ENCODE data around the gene ANKRD23.

The ANKRD23 gene

GRCh38 chr2:96861074-96861473, 17.3 kb upstream of the ANKRD23 start:
- DNase-seq (ENCODE audit: insufficient read length, low spot score) (no peak), FAIRE-seq (no peak)
- TF ChIP-seq POLR2A (IDR thresholded peaks at IDR 0.05; ENCODE audit: low read depth, low read length) = no peak

- no peak for TF ChIP-seq POLR2A (IDR thresholded peaks at IDR 0.05; ENCODE audit: low read depth, low read length)
- DNase-seq (ENCODE audit: insufficient read length, low spot score) = no peak
- FAIRE-seq = no peak
Observed at GRCh38 chr2:96860065-96861029, 16.5 kb upstream of the ANKRD23 start.

- TF ChIP-seq POLR2A (IDR thresholded peaks at IDR 0.05; ENCODE audit: low read depth, low read length) = no peak
- no peak for DNase-seq (ENCODE audit: insufficient read length, low spot score)
- no peak for FAIRE-seq
Observed at GRCh38 chr2:96859681-96860064, 15.9 kb upstream of the ANKRD23 start.

GRCh38 chr2:96859099-96859649, 15.4 kb upstream of the ANKRD23 start:
- TF ChIP-seq POLR2A (IDR thresholded peaks at IDR 0.05; ENCODE audit: low read depth, low read length) = no peak
- no peak for FAIRE-seq
- DNase-seq (ENCODE audit: insufficient read length, low spot score) = no peak

GRCh38 chr2:96857667-96858372, 14.0 kb upstream of the ANKRD23 start, which contains the start of gene ANKRD39:
ANKRD39 (minus strand) TSS chr2:96858016; CDS start chr2:96857987, 29 bp downstream.
- peak; percentile 43 for FAIRE-seq
- TF ChIP-seq POLR2A (IDR thresholded peaks at IDR 0.05; ENCODE audit: low read depth, low read length) = peak; percentile 99
- DNase-seq (ENCODE audit: insufficient read length, low spot score) = peak; percentile 98

GRCh38 chr2:96856776-96857666, 13.2 kb upstream of the ANKRD23 start:
- DNase-seq (ENCODE audit: insufficient read length, low spot score) = no peak
- no peak for FAIRE-seq

GRCh38 chr2:96853321-96853720, 9.5 kb upstream of the ANKRD23 start:
- no peak for TF ChIP-seq POLR2A (IDR thresholded peaks at IDR 0.05; ENCODE audit: low read depth, low read length)
- FAIRE-seq (no peak), DNase-seq (ENCODE audit: insufficient read length, low spot score) (no peak)

More at GRCh38 chr2:96856776-96857666, 13.2 kb upstream of the ANKRD23 start:
- no peak for TF ChIP-seq POLR2A (IDR thresholded peaks at IDR 0.05; ENCODE audit: low read depth, low read length)

GRCh38 chr2:96852667-96853066, 8.8 kb upstream of the ANKRD23 start:
- FAIRE-seq (no peak), DNase-seq (ENCODE audit: insufficient read length, low spot score) (no peak)
- no peak for TF ChIP-seq POLR2A (IDR thresholded peaks at IDR 0.05; ENCODE audit: low read depth, low read length)

- TF ChIP-seq POLR2A (IDR thresholded peaks at IDR 0.05; ENCODE audit: low read depth, low read length) = no peak
- no peak for DNase-seq (ENCODE audit: insufficient read length, low spot score)
- FAIRE-seq = no peak
Observed at GRCh38 chr2:96848264-96848663, 4.4 kb upstream of the ANKRD23 start.

- TF ChIP-seq POLR2A (IDR thresholded peaks at IDR 0.05; ENCODE audit: low read depth, low read length) = no peak
- no peak for DNase-seq (ENCODE audit: insufficient read length, low spot score)
- no peak for FAIRE-seq
Observed at GRCh38 chr2:96847586-96847985, 3.8 kb upstream of the ANKRD23 start.

GRCh38 chr2:96846825-96847224, 3.0 kb upstream of the ANKRD23 start:
- no peak for TF ChIP-seq POLR2A (IDR thresholded peaks at IDR 0.05; ENCODE audit: low read depth, low read length)
- FAIRE-seq (no peak), DNase-seq (ENCODE audit: insufficient read length, low spot score) (no peak)

- no peak for FAIRE-seq
- TF ChIP-seq POLR2A (IDR thresholded peaks at IDR 0.05; ENCODE audit: low read depth, low read length) = no peak
- no peak for DNase-seq (ENCODE audit: insufficient read length, low spot score)
Observed at GRCh38 chr2:96844405-96844808, 586 bp upstream of the ANKRD23 start.

- FAIRE-seq = no peak
Observed at GRCh38 chr2:96842600-96842999, 1.2 kb downstream of the ANKRD23 start.

More at GRCh38 chr2:96842600-96842999, 1.2 kb downstream of the ANKRD23 start:
- DNase-seq (ENCODE audit: insufficient read length, low spot score) = no peak
- TF ChIP-seq POLR2A (IDR thresholded peaks at IDR 0.05; ENCODE audit: low read depth, low read length) = no peak
